Gastrocnemius medialis (tissue), 4 donors: ENCODE data around the gene TLE2. TPM values are rescaled to one million over a fixed set of nuclear protein-coding genes. Genes with fewer than 3 reads are reported as not detected.
A peak's percentile ranks its signal among the peaks of the same experiment; 100 is the strongest.

Experiments used
- ATAC-seq, 2 donors: fragments of 150-250 bp; one replicate each; pipeline ENCODE4 v1.9.1; 2016
- DNase-seq, 2 donors: peaks; one replicate each; pipeline ENCODE4 v3.0.0-alpha.2; 2019
- H3K27ac ChIP-seq, 4 donors: fragments of 200-600 bp; sonication (generic); 1 replicate in 1 of 4; 2 replicates in 3 of 4; pipeline ENCODE4 v1.5.1; 2016 to 2018; ENCODE audit warnings: mild to moderate bottlenecking in 2 of 4, moderate library complexity in 1 of 4
- H3K27me3 ChIP-seq, 3 donors: fragments of 200-600 bp; sonication (generic) in 2 of 3; 1 replicate in 1 of 3; 2 replicates in 2 of 3; pipeline versions ENCODE4 v1.5.1 to v1.6.0; 2016 to 2019; ENCODE audit warnings: mild to moderate bottlenecking in 1 of 3, moderate library complexity in 1 of 3
- H3K36me3 ChIP-seq, 2 donors: fragments of 200-600 bp; sonication (generic) in 1 of 2; one replicate each; pipeline ENCODE4 v1.5.1; 2017 to 2018
- H3K4me1 ChIP-seq, 2 donors: fragments of 200-600 bp; sonication (generic) in 1 of 2; one replicate each; pipeline ENCODE4 v1.5.1; 2016 to 2017; ENCODE audit warnings: mild to moderate bottlenecking in 2 of 2
- H3K4me3 ChIP-seq, 4 donors: fragments of 200-600 bp; sonication (generic) in 3 of 4; 1 replicate in 1 of 4; 2 replicates in 3 of 4; pipeline ENCODE4 v1.5.1; 2016 to 2019; ENCODE audit warnings: mild to moderate bottlenecking in 2 of 4
- H3K9me3 ChIP-seq, 3 donors: fragments of 200-600 bp; sonication (generic) in 2 of 3; 1 replicate in 1 of 3; 2 replicates in 2 of 3; pipeline ENCODE4 v1.5.1; 2016 to 2019
- CTCF ChIP-seq, 5 experiments: fragments of 450-650 bp in 3 of 5; fragments of 200-600 bp in 2 of 5; sonication (generic) in 2 of 5; IDR thresholded peaks in 4 of 5; conservative IDR thresholded peaks in 1 of 5; 1 replicate in 4 of 5; 2 replicates in 1 of 5; pipeline ENCODE4 v1.5.1; 2016 to 2019; ENCODE audit warnings: antibody characterized with exemption in 5 of 5, mild to moderate bottlenecking in 3 of 5, moderate library complexity in 3 of 5
- POLR2A ChIP-seq, 2 donors: fragments of 450-650 bp; IDR thresholded peaks; one replicate each; pipeline ENCODE4 v1.6.1; 2017; ENCODE audit warnings: antibody characterized with exemption in 2 of 2, mild to moderate bottlenecking in 2 of 2, moderate library complexity in 2 of 2
- in situ Hi-C, 4 donors: fragments of 200-750 bp; cut with MboI; loops; one replicate each; pipeline versions ENCODE4 v1.15.0 to v1.8.0; 2017; ENCODE audit warnings: low sequenced_read_pairs in 4 of 4
- intact Hi-C: fragments of 100-400 bp; cut with DNase I; formaldehyde crosslinking; loops from one replicate; pipeline ENCODE4 v1.15.1; 2023; ENCODE audit warnings: low total_unique reads
- total RNA-seq, 4 donors: library from RNA; depleted of rRNA; stranded (reverse); fragments of >200 nt; gene quantifications; one replicate each; pipeline versions ENCODE4 v1.1.0 to v1.2.3, GENCODE V29; 2016

Gene TLE2
- total RNA-seq, 4 donors from 2014 or later, result 26.1 to 48.5 (median 45.2) TPM

GRCh38 chr19:2976609-2977000 is 52.5 kb downstream of the TLE2 start:
- DNase-seq, result no peak
- peaks cover 39 to 52% of the 10 kb centered on the region in 2 donors for H3K4me1 ChIP-seq
- peak overlapping the region; percentile 54 to 81 (median 66) for H3K4me3 ChIP-seq
- no peak for ATAC-seq
- H3K9me3 ChIP-seq, result no peaks in the 10 kb centered on the region
- H3K27me3 ChIP-seq, result no peaks in the 10 kb centered on the region
- TF ChIP-seq POLR2A (IDR thresholded peaks at IDR 0.05) (no peak), CTCF (IDR thresholded peaks at IDR 0.05 in 4 of 5, conservative IDR thresholded peaks at IDR 0.05 in 1 of 5) (no peak)
- peak overlapping the region; percentile 19 to 81 (median 72) for H3K27ac ChIP-seq
- H3K36me3 ChIP-seq, result no peaks in the 10 kb centered on the region
- in situ Hi-C loops, result loop anchor here in 1 of 4 donors (10.0 kb wide), 1 partner anchor 58 kb away; no protein-coding TSS in a partner anchor
- intact Hi-C loops, result no loop called here

- Histone ChIP-seq H3K9me3 (no peaks in the 10 kb centered on the region), H3K36me3 (no peaks in the 10 kb centered on the region), H3K4me3 (no peak overlapping the region), H3K4me1 (peaks cover 44 to 68% of the 10 kb centered on the region in 2 donors), H3K27me3 (no peaks in the 10 kb centered on the region), H3K27ac (peak overlapping the region; percentile 64 to 81 (median 78))
- DNase-seq, result peak; percentile 57 to 69
- no peak for TF ChIP-seq CTCF (IDR thresholded peaks at IDR 0.05 in 4 of 5, conservative IDR thresholded peaks at IDR 0.05 in 1 of 5)
- peak; percentile 9 to 18 for TF ChIP-seq POLR2A (IDR thresholded peaks at IDR 0.05)
- in situ Hi-C loops (loop anchor here in 3 of 4 donors (10.0 to 25.0 kb wide), 4 partner anchors 60 to 188 kb away; partner anchors contain the start of genes GNA11 (in 1 of the 3) and TLE5 (in 1 of the 3)), intact Hi-C loops (no loop called here)
- ATAC-seq, result peak; percentile 25 to 36
These were observed 54.6 kb downstream of the TLE2 start for GRCh38 chr19:2974342-2975041.

- peak; percentile 34 to 61 for DNase-seq
- in situ Hi-C loops (loop anchor here in 3 of 4 donors (10.0 to 25.0 kb wide), 4 partner anchors 62 to 189 kb away; partner anchors contain the start of genes GNA11 (in 1 of the 3) and TLE5 (in 1 of the 3)), intact Hi-C loops (no loop called here)
- Histone ChIP-seq H3K9me3 (no peaks in the 10 kb centered on the region), H3K27me3 (no peaks in the 10 kb centered on the region), H3K27ac (peak overlapping the region; percentile 64 to 81 (median 78)), H3K4me1 (peaks cover 54 to 72% of the 10 kb centered on the region in 2 donors), H3K36me3 (no peaks in the 10 kb centered on the region), H3K4me3 (no peak overlapping the region)
- peak; percentile 8 to 15 for ATAC-seq
- TF ChIP-seq POLR2A (IDR thresholded peaks at IDR 0.05), result no peak
- no peak for TF ChIP-seq CTCF (IDR thresholded peaks at IDR 0.05 in 4 of 5, conservative IDR thresholded peaks at IDR 0.05 in 1 of 5)
These were observed 55.9 kb downstream of the TLE2 start for GRCh38 chr19:2973229-2973628.

DNA sequence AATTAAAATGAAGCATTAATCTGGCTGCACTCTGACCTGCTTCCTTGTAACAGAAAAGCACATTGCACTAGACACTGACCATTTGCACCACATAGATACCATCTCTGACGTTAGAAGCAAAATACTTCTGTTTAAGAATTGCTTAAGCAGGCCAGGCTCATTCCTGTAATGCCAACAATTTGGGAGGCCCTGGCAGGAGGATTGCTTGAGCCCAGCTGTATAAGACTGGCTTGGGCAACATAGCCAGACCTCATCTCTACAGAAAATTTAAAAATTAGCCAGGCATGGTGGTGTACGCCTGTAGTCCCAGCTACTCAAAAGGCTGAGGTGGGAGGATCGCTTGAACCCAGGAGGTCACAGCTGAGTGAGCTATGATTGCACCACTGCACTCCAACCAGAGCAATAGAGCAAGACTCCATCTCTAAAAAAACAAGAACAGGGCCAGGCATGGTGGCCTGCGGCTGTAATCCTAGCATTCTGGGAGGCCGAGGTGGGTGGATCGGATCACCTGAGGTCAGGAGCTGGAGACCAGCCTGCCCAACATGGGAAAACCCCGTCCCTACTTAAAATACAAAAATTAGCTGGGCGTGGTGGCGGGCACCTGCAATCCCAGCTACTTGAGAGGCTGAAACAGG is 58.8 kb downstream of the TLE2 start:
- H3K27me3 ChIP-seq, result no peaks in the 10 kb centered on the region
- in situ Hi-C loops, result loop anchor here in 3 of 4 donors (10.0 to 25.0 kb wide), 4 partner anchors 64 to 192 kb away; partner anchors contain the start of genes GNA11 (in 1 of the 3) and TLE5 (in 1 of the 3)
- ATAC-seq, result no peak

More for the DNA sequence above, 58.8 kb downstream of the TLE2 start:
- TF ChIP-seq CTCF (IDR thresholded peaks at IDR 0.05 in 4 of 5, conservative IDR thresholded peaks at IDR 0.05 in 1 of 5) (no peak), POLR2A (IDR thresholded peaks at IDR 0.05) (no peak)
- peak overlapping the region; percentile 64 to 81 (median 78) for H3K27ac ChIP-seq
- H3K36me3 ChIP-seq, result no peaks in the 10 kb centered on the region
- intact Hi-C loops, result no loop called here
- DNase-seq, result no peak
- H3K4me1 ChIP-seq, result peaks cover 37 to 56% of the 10 kb centered on the region in 2 donors
- no peaks in the 10 kb centered on the region for H3K9me3 ChIP-seq
- H3K4me3 ChIP-seq, result no peak overlapping the region
